ENCODE data around the gene CTDSP1.

CTDSP1 gene

GRCh38 chr2:218399391-218400166, at the start of gene CTDSP1:
TSS of gene CTDSP1 (plus strand) at chr2:218399868. CDS start at chr2:218400091, 223 bp downstream.
- peak; percentile 87 to 90 for DNase-seq (ENCODE audit: low read depth in 2 of 2)

GRCh38 chr2:218354045-218354444, 45.6 kb upstream of the CTDSP1 start:
- DNase-seq (ENCODE audit: low read depth in 2 of 2), result no peak

GRCh38 chr2:218354850-218355443, 44.7 kb upstream of the CTDSP1 start:
- DNase-seq (ENCODE audit: low read depth in 2 of 2), result no peak

- DNase-seq (ENCODE audit: low read depth in 2 of 2), result no peak
These were observed 42.2 kb upstream of the CTDSP1 start for GRCh38 chr2:218357236-218358177.

- DNase-seq (ENCODE audit: low read depth in 2 of 2), result no peak
These were observed 39.2 kb upstream of the CTDSP1 start for GRCh38 chr2:218360453-218360852.

GRCh38 chr2:218362606-218363005, 37.1 kb upstream of the CTDSP1 start:
- no peak for DNase-seq (ENCODE audit: low read depth in 2 of 2)

- no peak for DNase-seq (ENCODE audit: low read depth in 2 of 2)
These were observed 35.9 kb upstream of the CTDSP1 start for GRCh38 chr2:218363736-218364135.

- no peak for DNase-seq (ENCODE audit: low read depth in 2 of 2)
These were observed 35.5 kb upstream of the CTDSP1 start for GRCh38 chr2:218364196-218364595.

- DNase-seq (ENCODE audit: low read depth in 2 of 2), result no peak
These were observed 32.9 kb upstream of the CTDSP1 start for GRCh38 chr2:218366621-218367414.

- DNase-seq (ENCODE audit: low read depth in 2 of 2), result peak; percentile 32 to 54
These were observed 32.1 kb upstream of the CTDSP1 start for GRCh38 chr2:218367415-218368149.

- no peak for DNase-seq (ENCODE audit: low read depth in 2 of 2)
These were observed 31.5 kb upstream of the CTDSP1 start for GRCh38 chr2:218368150-218368528.

GRCh38 chr2:218368621-218369153, 31.0 kb upstream of the CTDSP1 start:
- DNase-seq (ENCODE audit: low read depth in 2 of 2), result no peak

- no peak for DNase-seq (ENCODE audit: low read depth in 2 of 2)
These were observed 30.3 kb upstream of the CTDSP1 start for GRCh38 chr2:218369330-218369729.

GRCh38 chr2:218370410-218371063, 29.1 kb upstream of the CTDSP1 start:
- no peak for DNase-seq (ENCODE audit: low read depth in 2 of 2)

GRCh38 chr2:218371983-218372350, 27.7 kb upstream of the CTDSP1 start:
- no peak for DNase-seq (ENCODE audit: low read depth in 2 of 2)

- DNase-seq (ENCODE audit: low read depth in 2 of 2), result no peak
These were observed 24.9 kb upstream of the CTDSP1 start for GRCh38 chr2:218374795-218375194.

GRCh38 chr2:218375212-218375611, 24.5 kb upstream of the CTDSP1 start:
- DNase-seq (ENCODE audit: low read depth in 2 of 2), result no peak

- DNase-seq (ENCODE audit: low read depth in 2 of 2), result no peak
These were observed 21.6 kb upstream of the CTDSP1 start for GRCh38 chr2:218378053-218378452.

GRCh38 chr2:218381916-218382366, 17.7 kb upstream of the CTDSP1 start, which contains the start of gene SLC11A1:
TSS of gene SLC11A1 (plus strand) at chr2:218382273. CDS start at chr2:218382369, 96 bp downstream.
- no peak for DNase-seq (ENCODE audit: low read depth in 2 of 2)

- DNase-seq (ENCODE audit: low read depth in 2 of 2), result no peak
These were observed 16.9 kb upstream of the CTDSP1 start for GRCh38 chr2:218382785-218383184.

Measured in stimulated activated CD8-positive, alpha-beta memory T cell treated with anti-CD3 and anti-CD28 coated beads, Interleukin-7, amount 100 ng/mL, for 1 hour (primary cell).